DOHH2 (cell line): ENCODE results near the gene STX4.

Experiments used
- H3F3A ChIP-seq: fragments of 200-600 bp; sonication (generic), shearing (Covaris generic); 2 replicates; pipeline ENCODE4 v1.6.0; 2016; ENCODE audit warnings: antibody characterized with exemption, mild to moderate bottlenecking; ENCODE audit not compliant: control insufficient read depth, insufficient read depth
- H3K27ac ChIP-seq: fragments of 200-600 bp; sonication (generic); 2 replicates; pipeline ENCODE4 v1.5.1; 2014; ENCODE audit warnings: low read depth, mild to moderate bottlenecking, low read length, moderate library complexity
- H3K27me3 ChIP-seq: fragments of 200-600 bp; sonication (generic); 2 replicates; pipeline ENCODE4 v1.6.1; 2014; ENCODE audit warnings: mild to moderate bottlenecking, low read length, mixed read lengths; ENCODE audit not compliant: control insufficient read depth
- H3K36me3 ChIP-seq: fragments of 200-600 bp; sonication (generic); 2 replicates; pipeline ENCODE4 v1.6.1; 2014; ENCODE audit warnings: mild to moderate bottlenecking, low read length, moderate library complexity, mixed read lengths; ENCODE audit not compliant: control insufficient read depth
- H3K4me1 ChIP-seq: fragments of 200-600 bp; sonication (generic); 2 replicates; pipeline ENCODE4 v1.6.1; 2014; ENCODE audit warnings: mild to moderate bottlenecking, low read length, mixed read lengths; ENCODE audit not compliant: control insufficient read depth
- H3K4me2 ChIP-seq: fragments of 200-600 bp; sonication (generic); 2 replicates; pipeline ENCODE4 v1.6.0; 2014; ENCODE audit warnings: mild to moderate bottlenecking, low read length, moderate library complexity
- H3K4me3 ChIP-seq: fragments of 200-600 bp; sonication (generic); 2 replicates; pipeline ENCODE4 v1.5.1; 2014; ENCODE audit warnings: mild to moderate bottlenecking, low read length, mixed read lengths
- H3K79me2 ChIP-seq: fragments of 200-600 bp; sonication (generic); 2 replicates; pipeline ENCODE4 v1.6.1; 2014; ENCODE audit warnings: mild to moderate bottlenecking, low read length, mixed read lengths; ENCODE audit not compliant: control insufficient read depth
- H3K9me2 ChIP-seq: fragments of 200-600 bp; sonication (generic); replicated peaks from 2 replicates; pipeline ENCODE4 v1.6.1; 2014; ENCODE audit warnings: mild to moderate bottlenecking, low read length, mixed read lengths; ENCODE audit not compliant: control insufficient read depth
- H3K9me3 ChIP-seq: fragments of 200-600 bp; sonication (generic); 2 replicates; pipeline ENCODE4 v1.6.1; 2014; ENCODE audit warnings: antibody characterized with exemption, low read length, mixed read lengths; ENCODE audit not compliant: control insufficient read depth, insufficient read depth
- H4K20me1 ChIP-seq: fragments of 200-600 bp; sonication (generic); 2 replicates; pipeline ENCODE4 v1.6.0; 2014; ENCODE audit warnings: low read depth, mild to moderate bottlenecking, antibody characterized with exemption, low read length, moderate library complexity; ENCODE audit not compliant: control insufficient read depth, insufficient read depth
- EZH2phosphoT487 ChIP-seq: fragments of 200-600 bp; sonication (generic); IDR thresholded peaks from 2 replicates; pipeline ENCODE4 v1.6.1; 2017; ENCODE audit warnings: borderline replicate concordance, mild to moderate bottlenecking, antibody characterized with exemption, low read length, moderate library complexity, mixed read lengths
- TF ChIP-seq, protein P1 (sequence below): fragments of 200-600 bp; sonication (generic); IDR thresholded peaks from one replicate; pipeline ENCODE4 v1.5.1; 2014; ENCODE audit warnings: antibody characterized with exemption, mild to moderate bottlenecking, low read depth, low read length; ENCODE audit not compliant: poor library complexity, severe bottlenecking

The STX4 gene

DNA sequence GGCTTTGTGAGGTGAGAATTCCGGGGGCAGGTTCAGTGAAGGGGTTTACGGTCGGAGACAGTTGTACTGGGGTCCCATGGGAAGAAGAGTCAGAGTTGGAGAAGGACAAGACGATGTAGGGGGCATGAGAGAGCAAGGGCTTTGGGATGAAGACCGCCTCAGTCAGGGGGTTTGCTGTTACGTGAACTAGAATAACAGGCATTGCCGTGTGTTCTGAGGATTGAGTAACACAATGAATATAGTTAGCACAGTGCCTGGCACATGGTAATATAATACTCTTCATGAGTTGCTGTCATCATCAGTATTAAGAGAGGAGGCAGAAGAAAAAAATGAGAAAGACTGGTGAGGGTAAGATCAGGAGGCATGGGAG lies 41.4 kb downstream of the STX4 start:
- H3K4me2 ChIP-seq, result peak overlapping the region; percentile 91
- peak overlapping the region; percentile 72 for H3K27ac ChIP-seq
- H3F3A ChIP-seq, result 0 out of 2 replicates have a peak, but pooled peaks cover 2% of the 10 kb centered on the region
- H3K79me2 ChIP-seq, result peaks cover 87% of the 10 kb centered on the region
- H3K9me2 ChIP-seq, result no peaks in the 10 kb centered on the region
- H4K20me1 ChIP-seq, result peaks cover 5% of the 10 kb centered on the region; the same call in 1 of the 2 replicates
- H3K4me1 ChIP-seq, result peaks cover 22% of the 10 kb centered on the region
- H3K9me3 ChIP-seq, result no peaks in the 10 kb centered on the region
- no peaks in the 10 kb centered on the region for H3K27me3 ChIP-seq
- H3K36me3 ChIP-seq, result peaks cover 51% of the 10 kb centered on the region
- peak overlapping the region; percentile 91 for H3K4me3 ChIP-seq
- TF ChIP-seq, protein P1, sequence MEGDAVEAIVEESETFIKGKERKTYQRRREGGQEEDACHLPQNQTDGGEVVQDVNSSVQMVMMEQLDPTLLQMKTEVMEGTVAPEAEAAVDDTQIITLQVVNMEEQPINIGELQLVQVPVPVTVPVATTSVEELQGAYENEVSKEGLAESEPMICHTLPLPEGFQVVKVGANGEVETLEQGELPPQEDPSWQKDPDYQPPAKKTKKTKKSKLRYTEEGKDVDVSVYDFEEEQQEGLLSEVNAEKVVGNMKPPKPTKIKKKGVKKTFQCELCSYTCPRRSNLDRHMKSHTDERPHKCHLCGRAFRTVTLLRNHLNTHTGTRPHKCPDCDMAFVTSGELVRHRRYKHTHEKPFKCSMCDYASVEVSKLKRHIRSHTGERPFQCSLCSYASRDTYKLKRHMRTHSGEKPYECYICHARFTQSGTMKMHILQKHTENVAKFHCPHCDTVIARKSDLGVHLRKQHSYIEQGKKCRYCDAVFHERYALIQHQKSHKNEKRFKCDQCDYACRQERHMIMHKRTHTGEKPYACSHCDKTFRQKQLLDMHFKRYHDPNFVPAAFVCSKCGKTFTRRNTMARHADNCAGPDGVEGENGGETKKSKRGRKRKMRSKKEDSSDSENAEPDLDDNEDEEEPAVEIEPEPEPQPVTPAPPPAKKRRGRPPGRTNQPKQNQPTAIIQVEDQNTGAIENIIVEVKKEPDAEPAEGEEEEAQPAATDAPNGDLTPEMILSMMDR, result peak; percentile 56
- TF ChIP-seq EZH2phosphoT487, result no peak

GRCh38 chr16:31076319-31076718 lies 43.0 kb downstream of the STX4 start:
- Histone ChIP-seq H3K4me2 (no peak overlapping the region), H3F3A (0 out of 2 replicates have a peak, but pooled peaks cover 2% of the 10 kb centered on the region), H4K20me1 (peaks cover 5% of the 10 kb centered on the region; the same call in 1 of the 2 replicates), H3K79me2 (peaks cover 91% of the 10 kb centered on the region), H3K9me3 (no peaks in the 10 kb centered on the region), H3K27me3 (no peaks in the 10 kb centered on the region), H3K4me3 (no peak overlapping the region), H3K27ac (no peak overlapping the region), H3K36me3 (peaks cover 66% of the 10 kb centered on the region), H3K4me1 (peaks cover 22% of the 10 kb centered on the region), H3K9me2 (no peaks in the 10 kb centered on the region)
- TF ChIP-seq, protein P1, result no peak
- no peak for TF ChIP-seq EZH2phosphoT487

DNA sequence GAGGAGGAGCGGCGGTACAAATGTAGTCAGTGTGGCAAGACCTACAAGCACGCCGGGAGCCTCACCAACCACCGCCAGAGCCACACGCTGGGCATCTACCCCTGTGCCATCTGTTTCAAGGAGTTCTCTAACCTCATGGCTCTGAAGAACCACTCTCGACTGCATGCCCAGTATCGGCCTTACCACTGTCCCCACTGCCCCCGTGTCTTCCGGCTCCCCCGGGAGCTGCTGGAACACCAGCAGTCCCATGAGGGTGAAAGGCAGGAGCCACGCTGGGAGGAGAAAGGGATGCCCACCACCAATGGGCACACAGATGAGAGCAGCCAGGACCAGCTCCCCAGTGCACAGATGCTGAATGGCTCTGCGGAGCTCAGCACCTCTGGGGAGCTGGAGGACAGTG lies 43.7 kb downstream of the STX4 start:
- Histone ChIP-seq H4K20me1 (peaks cover 5% of the 10 kb centered on the region; the same call in 1 of the 2 replicates), H3K36me3 (peaks cover 69% of the 10 kb centered on the region), H3K27me3 (no peaks in the 10 kb centered on the region), H3K4me2 (no peak overlapping the region), H3F3A (0 out of 2 replicates have a peak, but pooled peaks cover 2% of the 10 kb centered on the region), H3K9me2 (no peaks in the 10 kb centered on the region), H3K9me3 (no peaks in the 10 kb centered on the region), H3K27ac (no peak overlapping the region), H3K79me2 (peaks cover 84% of the 10 kb centered on the region), H3K4me1 (peaks cover 16% of the 10 kb centered on the region), H3K4me3 (no peak overlapping the region)
- no peak for TF ChIP-seq EZH2phosphoT487
- TF ChIP-seq, protein P1, result no peak
